Effector memory CD8-positive, alpha-beta T cell (primary cell): ENCODE results near the gene DBH.
A peak's percentile ranks its signal among the peaks of the same experiment; 100 is the strongest.

Experiments
- ATAC-seq: fragments of 150-1000 bp; cut with Tn5 transposase; replicated peaks from 2 replicates; pipeline ENCODE4 v1.10.0; 2021; ENCODE audit warnings: mild to moderate bottlenecking, moderate library complexity
- DNase-seq, 3 experiments: peaks; one replicate each; pipeline ENCODE4 v3.0.0; 2021
- H3K27ac Mint-ChIP-seq, 2 donors: one replicate each; pipeline ENCODE4 v1.8.0; 2022; ENCODE audit warnings: mild to moderate bottlenecking in 2 of 2, mixed read lengths in 2 of 2, moderate library complexity in 2 of 2
- H3K27me3 Mint-ChIP-seq, 2 donors: one replicate each; pipeline ENCODE4 v1.8.0; 2022; ENCODE audit warnings: mixed read lengths in 2 of 2
- H3K36me3 Mint-ChIP-seq: one replicate; pipeline ENCODE4 v1.8.0; 2022; ENCODE audit warnings: mild to moderate bottlenecking, moderate library complexity, mixed read lengths; ENCODE audit not compliant: insufficient read depth
- H3K4me1 Mint-ChIP-seq, 2 donors: one replicate each; pipeline ENCODE4 v1.8.0; 2022; ENCODE audit warnings: low read depth in 2 of 2, mixed read lengths in 2 of 2
- H3K4me3 Mint-ChIP-seq, 2 donors: one replicate each; pipeline ENCODE4 v1.8.0; 2022; ENCODE audit warnings: mild to moderate bottlenecking in 2 of 2, mixed read lengths in 2 of 2, moderate library complexity in 2 of 2
- H3K9me3 Mint-ChIP-seq, 2 donors: one replicate each; pipeline ENCODE4 v1.8.0; 2022; ENCODE audit warnings: mixed read lengths in 2 of 2

DBH gene

DNA sequence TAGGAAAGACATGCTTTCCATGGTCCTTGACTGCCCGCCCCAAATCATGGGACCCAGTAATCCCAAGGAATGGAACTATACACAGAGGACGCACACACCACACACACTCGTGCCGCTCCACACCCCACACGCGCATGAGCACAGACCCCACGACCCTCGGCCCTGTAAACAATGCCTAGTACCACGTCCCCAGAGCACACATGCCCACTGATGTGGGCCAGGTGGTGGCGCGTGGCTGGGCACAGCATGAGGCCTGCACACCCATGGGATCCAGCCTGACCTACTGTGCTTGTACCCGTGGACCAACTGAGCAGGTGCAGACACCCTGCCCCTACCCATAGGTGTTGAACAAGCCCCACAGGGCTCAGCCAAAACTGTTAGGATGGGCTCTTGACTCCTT, 739 bp downstream of the DBH start:
- Mint-ChIP-seq H3K36me3 (no peaks in the 10 kb centered on the region), H3K4me1 (no peaks in the 10 kb centered on the region), H3K9me3 (no peaks in the 10 kb centered on the region), H3K4me3 (no peak overlapping the region), H3K27me3 (peaks cover 0 to 57% of the 10 kb centered on the region in 2 donors), H3K27ac (no peak overlapping the region)
- ATAC-seq (no peak), DNase-seq (no peak)

DNA sequence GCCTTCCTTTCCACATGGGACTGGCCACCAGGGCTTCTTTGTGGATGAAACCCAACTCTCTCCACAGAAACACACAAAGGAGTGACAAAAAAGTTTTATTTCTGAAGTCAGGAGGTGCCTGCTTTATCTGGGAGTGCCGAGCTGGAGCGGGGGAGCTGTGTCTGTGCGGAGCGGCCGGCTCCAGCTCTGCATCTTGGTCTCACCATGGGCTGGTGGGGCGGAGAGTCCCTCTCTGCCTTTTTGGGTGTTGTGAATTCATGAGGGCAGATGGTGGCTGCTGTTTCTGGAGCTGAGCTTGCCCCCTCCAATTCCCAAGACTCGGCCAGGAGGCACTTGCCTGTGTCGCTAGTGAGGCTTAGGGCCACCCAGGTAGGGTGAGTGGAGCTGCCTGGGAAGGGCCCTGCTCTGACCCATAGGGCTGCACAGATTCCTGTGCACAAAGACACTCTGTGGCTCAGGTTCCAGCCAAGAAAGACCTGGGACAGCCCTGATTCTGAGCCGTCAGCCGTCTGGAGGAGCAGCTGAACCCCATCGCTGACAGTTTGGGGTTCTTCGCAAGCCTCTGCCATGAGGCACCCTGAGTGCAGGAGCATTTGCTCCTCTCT, 1.4 kb downstream of the DBH start:
- H3K27ac Mint-ChIP-seq, result no peak overlapping the region
- no peaks in the 10 kb centered on the region for H3K9me3 Mint-ChIP-seq
- peaks cover 0 to 63% of the 10 kb centered on the region in 2 donors for H3K27me3 Mint-ChIP-seq
- H3K36me3 Mint-ChIP-seq, result no peaks in the 10 kb centered on the region
- no peak for DNase-seq
- no peak overlapping the region for H3K4me3 Mint-ChIP-seq
- H3K4me1 Mint-ChIP-seq, result no peaks in the 10 kb centered on the region
- no peak for ATAC-seq

DNA sequence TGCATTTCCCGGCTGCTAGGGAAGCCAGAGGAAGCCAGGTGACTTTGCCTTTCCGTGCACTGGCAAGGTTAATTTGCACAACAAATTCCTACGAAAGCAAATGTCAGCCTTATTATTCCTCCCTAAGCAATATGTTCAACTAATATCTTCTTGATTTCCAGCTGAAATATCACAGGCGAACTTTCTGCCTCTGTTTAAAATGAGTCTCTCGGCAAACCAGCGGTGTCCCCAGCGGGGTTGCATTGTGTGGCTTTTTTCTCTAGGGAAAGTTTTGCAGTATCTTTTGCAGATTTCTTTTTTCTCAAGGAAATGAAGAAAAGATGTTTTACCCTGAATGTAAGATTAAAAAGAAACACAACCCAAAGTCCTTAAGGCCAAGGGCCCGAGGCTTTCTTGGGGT, 1.9 kb downstream of the DBH start:
- Mint-ChIP-seq H3K27ac (no peak overlapping the region), H3K27me3 (peaks cover 0 to 67% of the 10 kb centered on the region in 2 donors), H3K9me3 (no peaks in the 10 kb centered on the region), H3K36me3 (no peaks in the 10 kb centered on the region), H3K4me3 (no peak overlapping the region), H3K4me1 (no peaks in the 10 kb centered on the region)
- no peak for ATAC-seq
- no peak for DNase-seq

- DNase-seq, result no peak
- no peak for ATAC-seq
- Mint-ChIP-seq H3K4me1 (no peaks in the 10 kb centered on the region), H3K9me3 (no peaks in the 10 kb centered on the region), H3K27me3 (peaks cover 0 to 67% of the 10 kb centered on the region in 2 donors), H3K4me3 (no peak overlapping the region), H3K36me3 (no peaks in the 10 kb centered on the region), H3K27ac (no peak overlapping the region)
Observed at GRCh38 chr9:133638711-133639110, 2.5 kb downstream of the DBH start.

DNA sequence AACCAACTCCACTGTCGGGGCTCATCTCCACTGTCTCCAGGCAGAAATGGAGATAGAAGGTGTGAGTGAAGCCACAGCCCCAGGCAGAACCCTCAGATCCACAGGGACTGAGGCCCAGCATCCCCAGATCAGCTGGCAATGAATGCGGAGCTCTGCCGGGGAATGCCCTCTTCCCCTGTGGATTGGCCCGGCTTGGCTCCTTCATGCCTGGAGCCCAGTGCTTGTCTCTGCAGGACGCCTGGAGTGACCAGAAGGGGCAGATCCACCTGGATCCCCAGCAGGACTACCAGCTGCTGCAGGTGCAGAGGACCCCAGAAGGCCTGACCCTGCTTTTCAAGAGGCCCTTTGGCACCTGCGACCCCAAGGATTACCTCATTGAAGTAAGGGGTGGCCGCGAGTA, 3.5 kb downstream of the DBH start:
- no peak for DNase-seq
- Mint-ChIP-seq H3K4me1 (no peaks in the 10 kb centered on the region), H3K27ac (peak overlapping the region in 1 of 2 donors; percentile 51), H3K9me3 (no peaks in the 10 kb centered on the region), H3K36me3 (no peaks in the 10 kb centered on the region), H3K4me3 (no peak overlapping the region), H3K27me3 (peaks cover 0 to 74% of the 10 kb centered on the region in 2 donors)
- ATAC-seq, result no peak

DNA sequence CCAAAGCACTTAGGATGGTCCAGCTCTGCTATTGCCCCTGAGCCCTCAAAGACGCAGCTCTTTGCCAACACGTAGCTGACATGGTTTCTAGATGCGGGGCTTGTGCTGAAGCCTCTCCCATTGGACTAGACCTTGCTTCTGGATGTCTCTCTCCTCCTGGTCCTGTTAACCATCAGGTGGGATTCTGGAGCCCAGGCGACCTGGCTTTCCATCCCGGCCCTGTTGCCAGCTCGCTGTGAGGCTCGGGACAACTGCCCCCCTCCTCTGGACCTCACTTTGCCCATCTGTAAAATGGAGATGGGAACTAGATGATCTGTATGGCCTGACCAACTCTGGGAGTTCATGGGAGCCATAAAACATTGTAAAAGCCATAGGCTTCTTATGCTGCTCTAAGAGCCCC, 4.0 kb downstream of the DBH start:
- ATAC-seq (no peak), DNase-seq (no peak)
- Mint-ChIP-seq H3K4me1 (no peaks in the 10 kb centered on the region), H3K4me3 (no peak overlapping the region), H3K9me3 (no peaks in the 10 kb centered on the region), H3K36me3 (no peaks in the 10 kb centered on the region), H3K27ac (peak overlapping the region in 1 of 2 donors; percentile 51), H3K27me3 (peaks cover 3 to 68% of the 10 kb centered on the region in 2 donors)

- Mint-ChIP-seq H3K36me3 (no peaks in the 10 kb centered on the region), H3K27ac (peak overlapping the region in 1 of 2 donors; percentile 71), H3K27me3 (peaks cover 5 to 64% of the 10 kb centered on the region in 2 donors), H3K9me3 (no peaks in the 10 kb centered on the region), H3K4me1 (no peaks in the 10 kb centered on the region), H3K4me3 (no peak overlapping the region)
- DNase-seq (no peak), ATAC-seq (no peak)
Observed at GRCh38 chr9:133640580-133641395, 4.6 kb downstream of the DBH start.

- H3K27me3 Mint-ChIP-seq, result peaks cover 5 to 62% of the 10 kb centered on the region in 2 donors
- DNase-seq (no peak), ATAC-seq (no peak)
- H3K27ac Mint-ChIP-seq, result peak overlapping the region in 1 of 2 donors; percentile 71
- no peaks in the 10 kb centered on the region for H3K4me1 Mint-ChIP-seq
- no peaks in the 10 kb centered on the region for H3K36me3 Mint-ChIP-seq
- H3K4me3 Mint-ChIP-seq, result no peak overlapping the region
- no peaks in the 10 kb centered on the region for H3K9me3 Mint-ChIP-seq
Observed at GRCh38 chr9:133641396-133641655, 5.2 kb downstream of the DBH start.

DNA sequence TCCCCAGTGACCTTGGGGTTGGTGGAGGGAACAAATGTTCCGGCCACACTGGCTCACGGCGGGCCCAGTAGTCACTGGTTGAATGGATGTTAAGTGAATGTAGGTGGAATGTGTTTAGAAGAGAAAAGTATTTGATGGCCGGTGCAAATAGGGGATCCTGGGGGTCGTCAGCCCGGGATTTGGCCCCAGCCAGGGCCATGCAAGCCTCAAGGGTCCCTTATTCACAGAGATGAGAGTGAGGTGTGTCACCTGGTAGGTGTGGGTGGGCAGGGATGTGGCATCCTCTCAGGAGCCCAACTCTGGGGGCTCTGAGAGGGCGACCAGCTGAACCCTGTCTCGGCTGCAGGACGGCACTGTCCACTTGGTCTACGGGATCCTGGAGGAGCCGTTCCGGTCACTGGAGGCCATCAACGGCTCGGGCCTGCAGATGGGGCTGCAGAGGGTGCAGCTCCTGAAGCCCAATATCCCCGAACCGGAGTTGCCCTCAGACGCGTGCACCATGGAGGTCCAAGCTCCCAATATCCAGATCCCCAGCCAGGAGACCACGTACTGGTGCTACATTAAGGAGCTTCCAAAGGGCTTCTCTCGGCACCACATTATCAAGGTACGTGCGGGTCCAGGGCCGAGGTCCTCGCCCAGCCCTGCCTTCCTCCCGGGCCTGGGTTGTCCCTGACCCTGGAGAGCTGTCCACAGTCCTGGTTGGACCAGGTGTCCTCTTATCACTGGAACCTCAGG, 5.9 kb downstream of the DBH start:
- Mint-ChIP-seq H3K9me3 (no peaks in the 10 kb centered on the region), H3K27me3 (peaks cover 5 to 55% of the 10 kb centered on the region in 2 donors), H3K36me3 (no peaks in the 10 kb centered on the region), H3K27ac (no peak overlapping the region), H3K4me1 (no peaks in the 10 kb centered on the region), H3K4me3 (no peak overlapping the region)
- no peak for DNase-seq
- no peak for ATAC-seq

- DNase-seq (no peak), ATAC-seq (no peak)
- H3K4me1 Mint-ChIP-seq, result no peaks in the 10 kb centered on the region
- H3K36me3 Mint-ChIP-seq, result no peaks in the 10 kb centered on the region
- H3K9me3 Mint-ChIP-seq, result no peaks in the 10 kb centered on the region
- no peak overlapping the region for H3K27ac Mint-ChIP-seq
- peaks cover 5 to 58% of the 10 kb centered on the region in 2 donors for H3K27me3 Mint-ChIP-seq
- H3K4me3 Mint-ChIP-seq, result no peak overlapping the region
Observed at GRCh38 chr9:133642708-133643361, 6.7 kb downstream of the DBH start.

DNA sequence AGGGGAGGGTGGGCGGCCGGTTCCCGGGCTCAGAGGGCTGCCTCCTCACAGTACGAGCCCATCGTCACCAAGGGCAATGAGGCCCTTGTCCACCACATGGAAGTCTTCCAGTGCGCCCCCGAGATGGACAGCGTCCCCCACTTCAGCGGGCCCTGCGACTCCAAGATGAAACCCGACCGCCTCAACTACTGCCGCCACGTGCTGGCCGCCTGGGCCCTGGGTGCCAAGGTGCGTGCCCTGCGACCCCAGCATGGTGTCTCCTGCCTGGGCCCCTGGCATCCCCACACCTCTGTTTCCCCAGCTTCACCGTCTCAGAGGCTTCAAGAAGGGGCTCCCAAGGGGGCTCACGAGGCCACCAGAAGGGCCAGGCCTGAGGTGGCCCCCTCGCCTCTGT, 7.2 kb downstream of the DBH start:
- no peak overlapping the region for H3K4me3 Mint-ChIP-seq
- H3K27me3 Mint-ChIP-seq, result peaks cover 5 to 59% of the 10 kb centered on the region in 2 donors

DNA sequence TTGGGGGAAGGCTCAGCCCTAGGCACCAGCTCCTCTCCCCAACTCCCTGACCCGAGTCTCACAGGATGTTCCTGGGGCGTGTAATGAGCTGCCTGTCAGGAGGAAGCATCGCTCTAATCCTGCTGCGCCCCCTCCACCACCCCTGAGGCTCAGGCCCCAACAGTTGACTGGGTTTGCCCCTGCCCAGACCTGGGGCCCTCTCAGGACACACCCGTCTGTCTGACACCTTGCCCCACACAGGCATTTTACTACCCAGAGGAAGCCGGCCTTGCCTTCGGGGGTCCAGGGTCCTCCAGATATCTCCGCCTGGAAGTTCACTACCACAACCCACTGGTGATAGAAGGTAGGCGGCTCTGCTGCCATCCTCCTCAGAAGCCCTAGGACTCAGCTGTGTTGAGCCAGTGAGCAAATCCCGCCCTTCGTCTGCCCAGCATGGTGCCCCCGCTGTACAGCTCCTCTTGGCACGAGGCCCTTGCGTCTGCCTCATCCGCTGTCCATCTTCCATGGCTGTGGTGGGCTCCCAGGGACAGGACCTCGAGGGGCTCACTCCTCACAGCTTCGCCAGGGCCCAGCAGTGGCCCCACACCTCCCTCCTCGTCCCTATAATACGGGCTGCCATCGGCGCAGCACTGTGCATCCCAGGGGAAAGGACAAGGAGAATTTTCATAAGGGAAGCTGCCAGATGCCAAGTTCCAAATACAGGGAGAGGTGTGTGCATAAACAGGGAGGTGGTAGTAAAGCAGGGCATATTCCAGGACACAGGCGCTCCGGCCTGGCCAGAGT, 8.0 kb downstream of the DBH start:
- no peaks in the 10 kb centered on the region for H3K9me3 Mint-ChIP-seq
- H3K27me3 Mint-ChIP-seq, result peaks cover 5 to 55% of the 10 kb centered on the region in 2 donors
- H3K4me3 Mint-ChIP-seq, result no peak overlapping the region
- H3K36me3 Mint-ChIP-seq, result no peaks in the 10 kb centered on the region
- DNase-seq (no peak), ATAC-seq (no peak)
- H3K27ac Mint-ChIP-seq, result no peak overlapping the region
- no peaks in the 10 kb centered on the region for H3K4me1 Mint-ChIP-seq

More for the DNA sequence above, 7.2 kb downstream of the DBH start:
- H3K9me3 Mint-ChIP-seq, result no peaks in the 10 kb centered on the region
- no peaks in the 10 kb centered on the region for H3K36me3 Mint-ChIP-seq
- H3K4me1 Mint-ChIP-seq, result no peaks in the 10 kb centered on the region
- ATAC-seq (no peak), DNase-seq (no peak)
- no peak overlapping the region for H3K27ac Mint-ChIP-seq
